Measurements from ENCODE around the gene GRK3. TPM values are rescaled to one million over a fixed set of nuclear protein-coding genes. Genes with fewer than 3 reads are reported as not detected.
"Not testable (repeated sequence)": the region's sequence is repeated elsewhere in the genome, so short reads cannot be mapped to it uniquely, and the experiment has no call there.

GRK3 gene
- total RNA-seq, 2 experiments from 2014 or later = 7.5 to 8.6 TPM

GRCh38 chr22:25540908-25541660 lies 23.4 kb upstream of the GRK3 start:
- Mint-ChIP-seq H3K36me3 (no peaks in the 10 kb centered on the region), H3K27ac (no peak overlapping the region), H3K4me1 (ENCODE audit: low read depth) (no peaks in the 10 kb centered on the region), H3K9me3 (peaks cover 3% of the 10 kb centered on the region), H3K27me3 (no peaks in the 10 kb centered on the region), H3K4me3 (no peak overlapping the region)
- POLR2A ChIA-PET = no interaction called here
- CTCF ChIA-PET = no interaction called here
- intact Hi-C loops (cut with micrococcal nuclease) = no loop called here
- DNase-seq = no peak

GRCh38 chr22:25542191-25542590 lies 22.3 kb upstream of the GRK3 start:
- intact Hi-C loops (cut with micrococcal nuclease) = no loop called here
- Mint-ChIP-seq H3K4me1 (ENCODE audit: low read depth) (no peaks in the 10 kb centered on the region), H3K9me3 (peaks cover 3% of the 10 kb centered on the region), H3K27ac (no peak overlapping the region), H3K4me3 (no peak overlapping the region), H3K36me3 (no peaks in the 10 kb centered on the region), H3K27me3 (no peaks in the 10 kb centered on the region)
- CTCF ChIA-PET = interaction anchor here (1.6 kb wide), 1 partner anchor 231 kb away, joined by 6 read pairs; no protein-coding TSS in a partner anchor
- DNase-seq = no peak
- POLR2A ChIA-PET = no interaction called here

- no peak overlapping the region for H3K4me3 Mint-ChIP-seq
- intact Hi-C loops (cut with micrococcal nuclease) = no loop called here
- ChIA-PET CTCF (interaction anchor here (1.0 to 1.6 kb wide), 2 partner anchors 23 to 230 kb away, joined by 3 to 6 read pairs; no protein-coding TSS in a partner anchor), POLR2A (no interaction called here)
- peaks cover 3% of the 10 kb centered on the region for H3K9me3 Mint-ChIP-seq
- no peaks in the 10 kb centered on the region for H3K27me3 Mint-ChIP-seq
- no peaks in the 10 kb centered on the region for H3K36me3 Mint-ChIP-seq
- no peak for DNase-seq
- H3K27ac Mint-ChIP-seq = no peak overlapping the region
- H3K4me1 Mint-ChIP-seq (ENCODE audit: low read depth) = no peaks in the 10 kb centered on the region
These were observed 21.6 kb upstream of the GRK3 start for GRCh38 chr22:25542720-25543402.

GRCh38 chr22:25545146-25545545 lies 19.3 kb upstream of the GRK3 start:
- Mint-ChIP-seq H3K4me3 (no peak overlapping the region), H3K9me3 (peaks cover 3% of the 10 kb centered on the region), H3K27me3 (no peaks in the 10 kb centered on the region), H3K27ac (no peak overlapping the region), H3K36me3 (no peaks in the 10 kb centered on the region), H3K4me1 (ENCODE audit: low read depth) (no peaks in the 10 kb centered on the region)
- ChIA-PET CTCF (no interaction called here), POLR2A (no interaction called here)
- intact Hi-C loops (cut with micrococcal nuclease) = no loop called here
- no peak for DNase-seq

- Mint-ChIP-seq H3K27ac (no peak overlapping the region), H3K27me3 (no peaks in the 10 kb centered on the region), H3K36me3 (no peaks in the 10 kb centered on the region), H3K9me3 (peaks cover 3% of the 10 kb centered on the region), H3K4me1 (ENCODE audit: low read depth) (no peaks in the 10 kb centered on the region), H3K4me3 (no peak overlapping the region)
- POLR2A ChIA-PET = no interaction called here
- CTCF ChIA-PET = no interaction called here
- intact Hi-C loops (cut with micrococcal nuclease) = no loop called here
- DNase-seq = no peak
These were observed 18.8 kb upstream of the GRK3 start for GRCh38 chr22:25545672-25546071.

- no peak overlapping the region for H3K27ac Mint-ChIP-seq
- intact Hi-C loops (cut with micrococcal nuclease) = no loop called here
- H3K27me3 Mint-ChIP-seq = no peaks in the 10 kb centered on the region
- H3K4me1 Mint-ChIP-seq (ENCODE audit: low read depth) = no peaks in the 10 kb centered on the region
- POLR2A ChIA-PET = no interaction called here
- no peak for DNase-seq
- H3K9me3 Mint-ChIP-seq = peaks cover 8% of the 10 kb centered on the region
- CTCF ChIA-PET = no interaction called here
- H3K4me3 Mint-ChIP-seq = no peak overlapping the region
- no peaks in the 10 kb centered on the region for H3K36me3 Mint-ChIP-seq
These were observed 18.2 kb upstream of the GRK3 start for GRCh38 chr22:25546242-25546641.

- H3K27ac Mint-ChIP-seq = no peak overlapping the region
- ChIA-PET POLR2A (no interaction called here), CTCF (no interaction called here)
- no peak overlapping the region for H3K4me3 Mint-ChIP-seq
- intact Hi-C loops (cut with micrococcal nuclease) = no loop called here
- DNase-seq = no peak
- H3K4me1 Mint-ChIP-seq (ENCODE audit: low read depth) = no peaks in the 10 kb centered on the region
- H3K9me3 Mint-ChIP-seq = peaks cover 5% of the 10 kb centered on the region
- H3K27me3 Mint-ChIP-seq = no peaks in the 10 kb centered on the region
- H3K36me3 Mint-ChIP-seq = no peaks in the 10 kb centered on the region
These were observed 17.7 kb upstream of the GRK3 start for GRCh38 chr22:25546751-25547150.

GRCh38 chr22:25548866-25549464 lies 15.5 kb upstream of the GRK3 start:
- H3K36me3 Mint-ChIP-seq = no peaks in the 10 kb centered on the region
- no peak overlapping the region for H3K27ac Mint-ChIP-seq
- DNase-seq = no peak
- H3K4me1 Mint-ChIP-seq (ENCODE audit: low read depth) = no peaks in the 10 kb centered on the region
- CTCF ChIA-PET = no interaction called here
- intact Hi-C loops (cut with micrococcal nuclease) = no loop called here
- POLR2A ChIA-PET = no interaction called here
- no peak overlapping the region for H3K4me3 Mint-ChIP-seq
- H3K9me3 Mint-ChIP-seq = peaks cover 5% of the 10 kb centered on the region
- H3K27me3 Mint-ChIP-seq = peaks cover 2% of the 10 kb centered on the region

GRCh38 chr22:25551396-25551795 lies 13.1 kb upstream of the GRK3 start:
- Mint-ChIP-seq H3K4me1 (ENCODE audit: low read depth) (no peaks in the 10 kb centered on the region), H3K4me3 (no peak overlapping the region), H3K9me3 (peaks cover 5% of the 10 kb centered on the region), H3K27ac (no peak overlapping the region), H3K36me3 (no peaks in the 10 kb centered on the region), H3K27me3 (peaks cover 2% of the 10 kb centered on the region)
- intact Hi-C loops (cut with micrococcal nuclease) = no loop called here
- no peak for DNase-seq
- POLR2A ChIA-PET = no interaction called here
- CTCF ChIA-PET = no interaction called here

GRCh38 chr22:25552405-25552804 lies 12.1 kb upstream of the GRK3 start:
- H3K4me1 Mint-ChIP-seq (ENCODE audit: low read depth); DNase-seq; H3K27ac Mint-ChIP-seq; POLR2A ChIA-PET; CTCF ChIA-PET; H3K9me3 Mint-ChIP-seq; H3K4me3 Mint-ChIP-seq; H3K36me3 Mint-ChIP-seq; intact Hi-C loops (cut with micrococcal nuclease); H3K27me3 Mint-ChIP-seq: not testable (repeated sequence)

- H3K27ac Mint-ChIP-seq = no peak overlapping the region
- ChIA-PET POLR2A (interaction anchor here (0.6 kb wide), 1 partner anchor 11 kb away, joined by 3 read pairs; no protein-coding TSS in a partner anchor), CTCF (no interaction called here)
These were observed 11.3 kb upstream of the GRK3 start for GRCh38 chr22:25553131-25553530.

GRCh38 chr22:25554238-25554671 lies 10.2 kb upstream of the GRK3 start:
- Mint-ChIP-seq H3K9me3 (peaks cover 5% of the 10 kb centered on the region), H3K27me3 (peaks cover 2% of the 10 kb centered on the region), H3K4me3 (no peak overlapping the region), H3K4me1 (ENCODE audit: low read depth) (no peaks in the 10 kb centered on the region), H3K36me3 (no peaks in the 10 kb centered on the region), H3K27ac (no peak overlapping the region)
- intact Hi-C loops (cut with micrococcal nuclease) = no loop called here
- ChIA-PET CTCF (no interaction called here), POLR2A (no interaction called here)
- DNase-seq = no peak

More at GRCh38 chr22:25553131-25553530, 11.3 kb upstream of the GRK3 start:
- intact Hi-C loops (cut with micrococcal nuclease) = no loop called here
- H3K4me3 Mint-ChIP-seq = no peak overlapping the region
- peaks cover 2% of the 10 kb centered on the region for H3K27me3 Mint-ChIP-seq
- H3K9me3 Mint-ChIP-seq = peaks cover 5% of the 10 kb centered on the region
- no peaks in the 10 kb centered on the region for H3K4me1 Mint-ChIP-seq (ENCODE audit: low read depth)
- no peaks in the 10 kb centered on the region for H3K36me3 Mint-ChIP-seq
- DNase-seq = no peak

GRCh38 chr22:25554689-25555088 lies 9.8 kb upstream of the GRK3 start:
- intact Hi-C loops (cut with micrococcal nuclease) = no loop called here
- Mint-ChIP-seq H3K4me3 (no peak overlapping the region), H3K4me1 (ENCODE audit: low read depth) (no peaks in the 10 kb centered on the region), H3K9me3 (peaks cover 5% of the 10 kb centered on the region), H3K27ac (no peak overlapping the region), H3K36me3 (no peaks in the 10 kb centered on the region), H3K27me3 (peaks cover 2% of the 10 kb centered on the region)
- ChIA-PET CTCF (no interaction called here), POLR2A (no interaction called here)
- DNase-seq = no peak

Measured in activated CD4-positive, alpha-beta memory T cell treated with anti-CD3 and anti-CD28 coated beads for 36 hours (primary cell).